Measurements from ENCODE around the gene SDK1. TPM values are rescaled to one million over a fixed set of nuclear protein-coding genes. Genes with fewer than 3 reads are reported as not detected.

SDK1 gene
- total RNA-seq, 1 donor from 2014 or later = 16.7 TPM

DNA sequence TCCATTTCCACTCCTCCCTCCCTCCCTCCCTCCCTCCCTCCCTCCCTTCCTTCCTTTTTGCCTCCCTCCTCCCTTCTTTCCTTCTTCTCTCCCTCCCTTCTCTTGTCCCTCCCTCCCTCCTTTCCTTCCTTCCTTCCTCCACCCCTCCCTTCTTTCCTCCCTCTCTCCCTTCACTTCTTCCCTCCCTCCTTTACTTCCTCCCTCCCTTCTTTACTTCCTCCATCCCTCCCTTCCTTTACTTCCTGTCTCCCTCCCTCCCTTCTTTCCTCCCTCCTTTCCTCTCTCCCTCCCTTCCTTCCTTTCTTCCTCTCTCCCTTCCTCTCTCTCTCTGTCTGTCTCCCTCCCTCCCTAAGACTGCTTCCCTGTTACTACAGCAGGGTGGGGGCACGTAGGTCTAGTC is 782.5 kb downstream of the SDK1 start:
- Histone ChIP-seq H3K4me3 (no peak overlapping the region), H3K4me1 (no peaks in the 10 kb centered on the region), H3K36me3 (no peaks in the 10 kb centered on the region), H3K9me3 (no peaks in the 10 kb centered on the region), H3K27ac (no peak overlapping the region), H3K27me3 (no peaks in the 10 kb centered on the region)
- TF ChIP-seq, protein P1, sequence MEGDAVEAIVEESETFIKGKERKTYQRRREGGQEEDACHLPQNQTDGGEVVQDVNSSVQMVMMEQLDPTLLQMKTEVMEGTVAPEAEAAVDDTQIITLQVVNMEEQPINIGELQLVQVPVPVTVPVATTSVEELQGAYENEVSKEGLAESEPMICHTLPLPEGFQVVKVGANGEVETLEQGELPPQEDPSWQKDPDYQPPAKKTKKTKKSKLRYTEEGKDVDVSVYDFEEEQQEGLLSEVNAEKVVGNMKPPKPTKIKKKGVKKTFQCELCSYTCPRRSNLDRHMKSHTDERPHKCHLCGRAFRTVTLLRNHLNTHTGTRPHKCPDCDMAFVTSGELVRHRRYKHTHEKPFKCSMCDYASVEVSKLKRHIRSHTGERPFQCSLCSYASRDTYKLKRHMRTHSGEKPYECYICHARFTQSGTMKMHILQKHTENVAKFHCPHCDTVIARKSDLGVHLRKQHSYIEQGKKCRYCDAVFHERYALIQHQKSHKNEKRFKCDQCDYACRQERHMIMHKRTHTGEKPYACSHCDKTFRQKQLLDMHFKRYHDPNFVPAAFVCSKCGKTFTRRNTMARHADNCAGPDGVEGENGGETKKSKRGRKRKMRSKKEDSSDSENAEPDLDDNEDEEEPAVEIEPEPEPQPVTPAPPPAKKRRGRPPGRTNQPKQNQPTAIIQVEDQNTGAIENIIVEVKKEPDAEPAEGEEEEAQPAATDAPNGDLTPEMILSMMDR (IDR thresholded peaks at IDR 0.05) = no peak
- TF ChIP-seq POLR2AphosphoS5 (IDR thresholded peaks at IDR 0.05; ENCODE audit: insufficient read depth in 1 of 2, low read depth in 1 of 2) (no peak), POLR2A (IDR thresholded peaks at IDR 0.05) (no peak)
- peak in 1 of 2 donors; percentile 16 for DNase-seq (ENCODE audit: extremely low spot score in 2 of 2)
- intact Hi-C loops (cut with DNase I) = no loop called here

DNA sequence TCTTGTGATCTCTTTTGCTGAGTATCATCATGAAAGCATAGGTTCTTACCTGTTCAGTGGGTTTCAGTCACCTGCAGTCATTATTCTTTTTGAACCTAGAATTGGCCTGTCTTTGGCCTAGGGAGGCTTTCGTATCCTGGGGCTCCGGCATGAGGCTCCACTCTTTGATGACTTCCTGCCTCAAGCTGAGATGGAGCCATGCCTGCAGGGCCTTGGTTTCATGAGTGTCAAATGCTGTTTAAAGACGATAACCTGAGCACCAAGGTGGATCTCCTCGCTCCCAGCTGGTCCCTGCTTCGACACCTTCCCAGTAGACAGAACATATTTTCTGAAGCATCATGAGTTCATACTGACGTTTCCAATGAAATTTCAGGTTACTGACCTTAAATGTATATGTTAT is 783.2 kb downstream of the SDK1 start:
- no peak overlapping the region for H3K4me3 ChIP-seq
- no peaks in the 10 kb centered on the region for H3K36me3 ChIP-seq
- no peaks in the 10 kb centered on the region for H3K4me1 ChIP-seq
- TF ChIP-seq POLR2AphosphoS5 (IDR thresholded peaks at IDR 0.05; ENCODE audit: insufficient read depth in 1 of 2, low read depth in 1 of 2) (no peak), POLR2A (IDR thresholded peaks at IDR 0.05) (no peak)
- TF ChIP-seq, protein P1 (IDR thresholded peaks at IDR 0.05) = no peak
- no peaks in the 10 kb centered on the region for H3K27me3 ChIP-seq
- no peak overlapping the region for H3K27ac ChIP-seq
- DNase-seq (ENCODE audit: extremely low spot score in 2 of 2) = no peak
- H3K9me3 ChIP-seq = no peaks in the 10 kb centered on the region
- intact Hi-C loops (cut with DNase I) = no loop called here

DNA sequence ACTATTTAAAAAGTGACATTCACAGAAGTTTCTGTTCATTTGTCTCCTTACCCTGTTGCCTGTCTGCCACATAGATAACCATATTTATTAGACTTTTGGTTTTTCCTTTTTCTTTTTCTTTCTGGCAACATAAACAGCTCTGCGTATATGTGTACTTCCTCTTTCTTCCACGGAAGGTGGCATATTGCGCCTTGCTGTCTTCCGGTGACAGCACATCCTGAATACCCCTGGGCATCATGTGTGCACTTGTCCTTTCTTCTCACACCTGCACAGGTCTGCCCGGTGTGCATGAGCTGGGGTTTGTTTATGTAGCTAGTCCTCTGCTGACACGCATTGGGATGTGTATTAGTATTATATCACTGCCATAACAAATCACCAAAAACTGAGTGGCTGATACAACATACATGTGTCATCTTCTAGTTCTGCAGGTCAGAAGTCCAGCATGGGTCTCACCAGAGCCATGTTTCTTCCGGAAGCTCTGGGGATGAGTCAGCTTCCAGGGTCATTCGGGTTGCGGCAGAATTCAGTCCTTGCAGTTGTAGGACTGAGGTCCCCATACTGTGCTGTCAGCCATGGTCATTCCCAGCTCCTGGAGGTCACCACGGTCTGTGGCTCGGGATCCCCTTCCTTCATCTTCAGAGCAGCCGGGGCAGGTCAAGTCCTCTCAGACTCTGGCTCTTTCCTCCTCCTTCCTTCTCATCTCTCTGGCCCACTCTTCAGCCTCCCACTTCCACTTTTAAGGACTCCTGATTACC is 785.1 kb downstream of the SDK1 start:
- H3K36me3 ChIP-seq = no peaks in the 10 kb centered on the region
- no peaks in the 10 kb centered on the region for H3K4me1 ChIP-seq
- H3K27me3 ChIP-seq = no peaks in the 10 kb centered on the region
- no peak overlapping the region for H3K4me3 ChIP-seq
- H3K27ac ChIP-seq = no peak overlapping the region
- intact Hi-C loops (cut with DNase I) = no loop called here
- no peaks in the 10 kb centered on the region for H3K9me3 ChIP-seq
- no peak for DNase-seq (ENCODE audit: extremely low spot score in 2 of 2)
- TF ChIP-seq POLR2AphosphoS5 (IDR thresholded peaks at IDR 0.05; ENCODE audit: insufficient read depth in 1 of 2, low read depth in 1 of 2) (no peak), POLR2A (IDR thresholded peaks at IDR 0.05) (no peak)
- TF ChIP-seq, protein P1 (IDR thresholded peaks at IDR 0.05) = no peak

DNA sequence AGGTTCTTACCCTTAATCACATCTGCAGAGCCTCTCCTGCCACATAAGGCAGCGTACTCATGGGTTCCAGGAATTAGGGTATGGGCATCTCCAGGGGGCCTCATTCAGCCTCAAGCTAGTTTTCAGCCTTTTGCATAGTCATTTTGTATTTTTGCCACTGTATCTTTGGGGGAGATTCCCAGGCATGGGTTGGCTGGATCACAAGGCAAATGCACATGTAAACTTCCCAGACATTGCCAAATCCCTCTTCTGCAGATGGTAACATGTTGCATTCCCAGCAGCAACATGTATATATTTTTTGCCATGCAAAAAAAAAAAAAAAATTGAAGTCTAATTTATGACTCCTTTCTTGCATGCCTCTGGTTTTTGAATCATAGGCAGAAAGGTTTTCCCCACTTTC is 785.7 kb downstream of the SDK1 start:
- H3K36me3 ChIP-seq = no peaks in the 10 kb centered on the region
- H3K4me3 ChIP-seq = no peak overlapping the region
- no peaks in the 10 kb centered on the region for H3K4me1 ChIP-seq
- intact Hi-C loops (cut with DNase I) = no loop called here
- no peak overlapping the region for H3K27ac ChIP-seq
- TF ChIP-seq POLR2A (IDR thresholded peaks at IDR 0.05) = no peak
- TF ChIP-seq, protein P1 (IDR thresholded peaks at IDR 0.05) = no peak
- no peaks in the 10 kb centered on the region for H3K27me3 ChIP-seq
- no peaks in the 10 kb centered on the region for H3K9me3 ChIP-seq
- DNase-seq (ENCODE audit: extremely low spot score in 2 of 2) = no peak

DNA sequence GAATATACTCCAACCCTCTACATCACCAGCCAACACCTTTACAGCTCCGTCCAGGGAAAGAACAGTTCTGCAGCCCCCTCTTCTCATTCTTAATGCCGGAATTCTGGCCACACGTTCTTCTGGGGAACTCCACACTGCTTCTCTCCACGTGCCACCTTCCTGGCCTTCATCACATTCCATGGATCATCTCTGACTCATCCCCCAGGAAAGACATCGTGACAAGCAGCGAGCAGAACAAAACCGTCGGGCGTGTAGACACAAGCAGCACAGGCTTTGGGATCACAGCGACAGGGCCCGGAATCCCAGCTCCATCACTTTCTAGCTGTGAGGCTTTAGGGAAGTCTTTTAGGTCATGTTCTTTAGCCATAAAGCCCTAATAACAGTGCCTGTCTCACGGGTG is 790.7 kb downstream of the SDK1 start:
- H3K4me3 ChIP-seq = no peak overlapping the region
- TF ChIP-seq POLR2A (IDR thresholded peaks at IDR 0.05) (no peak), POLR2AphosphoS5 (IDR thresholded peaks at IDR 0.05; ENCODE audit: insufficient read depth in 1 of 2, low read depth in 1 of 2) (peak in 1 of 2 donors; percentile 32)
- TF ChIP-seq, protein P1 (IDR thresholded peaks at IDR 0.05) = no peak
- no peaks in the 10 kb centered on the region for H3K9me3 ChIP-seq
- DNase-seq (ENCODE audit: extremely low spot score in 2 of 2) = no peak
- intact Hi-C loops (cut with DNase I) = no loop called here
- no peaks in the 10 kb centered on the region for H3K27me3 ChIP-seq
- H3K36me3 ChIP-seq = no peaks in the 10 kb centered on the region
- H3K27ac ChIP-seq = no peak overlapping the region
- H3K4me1 ChIP-seq = peaks cover 10% of the 10 kb centered on the region

Measured in vagina (tissue), 2 donors.